Stimulated activated CD4-positive, alpha-beta T cell treated with anti-CD3 and anti-CD28 coated beads, Interleukin-12 subunit alpha, Interleukin-12 subunit beta, amount 100 ng/mL, for 48 hours (primary cell): ENCODE results near the gene MTG1.

Source experiments
- DNase-seq, 3 donors: peaks; one replicate each; pipeline ENCODE4 v3.0.0-alpha.2; 2020; ENCODE audit warnings: low read depth in 2 of 3, low spot score in 1 of 3

Gene MTG1, protein sequence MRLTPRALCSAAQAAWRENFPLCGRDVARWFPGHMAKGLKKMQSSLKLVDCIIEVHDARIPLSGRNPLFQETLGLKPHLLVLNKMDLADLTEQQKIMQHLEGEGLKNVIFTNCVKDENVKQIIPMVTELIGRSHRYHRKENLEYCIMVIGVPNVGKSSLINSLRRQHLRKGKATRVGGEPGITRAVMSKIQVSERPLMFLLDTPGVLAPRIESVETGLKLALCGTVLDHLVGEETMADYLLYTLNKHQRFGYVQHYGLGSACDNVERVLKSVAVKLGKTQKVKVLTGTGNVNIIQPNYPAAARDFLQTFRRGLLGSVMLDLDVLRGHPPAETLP

DNA sequence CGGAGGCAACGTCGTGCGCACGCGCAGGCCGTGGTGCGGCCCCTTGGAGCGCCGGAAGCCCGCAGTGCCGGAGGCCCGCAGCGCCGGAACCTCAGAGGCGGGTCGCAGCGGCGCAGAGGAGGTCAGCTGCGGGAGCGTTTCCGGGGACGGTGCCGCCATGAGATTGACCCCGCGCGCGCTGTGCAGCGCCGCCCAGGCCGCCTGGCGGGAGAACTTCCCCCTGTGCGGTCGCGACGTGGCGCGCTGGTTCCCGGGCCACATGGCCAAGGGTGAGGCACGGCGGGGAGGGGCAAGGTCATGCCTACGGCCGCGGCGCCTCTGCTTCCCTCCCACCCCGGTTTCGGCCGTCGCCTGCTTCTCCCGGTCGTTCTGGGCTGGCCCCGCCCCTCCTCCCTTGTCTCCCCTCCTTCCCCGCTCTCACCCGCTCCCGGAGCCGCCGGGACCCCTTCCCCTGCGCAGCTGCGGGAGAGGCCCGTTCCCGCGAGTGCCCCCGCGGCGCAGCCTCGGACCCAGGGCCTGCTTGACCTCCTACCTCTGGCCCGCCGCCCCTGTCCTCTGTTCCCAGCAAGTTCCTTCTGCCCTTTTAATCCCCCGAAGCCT is at the start of gene MTG1:
Gene MTG1 (plus strand): TSS at position 94 of the 600 bp plus-strand sequence. CDS start 64 bp downstream, at position 158.
- peak; percentile 88 to 95 (median 92) for DNase-seq

GRCh38 chr10:133344236-133344635 is 49.7 kb upstream of the MTG1 start:
- no peak for DNase-seq

- DNase-seq: no peak
These were observed 47.5 kb upstream of the MTG1 start for GRCh38 chr10:133346413-133346812.

DNA sequence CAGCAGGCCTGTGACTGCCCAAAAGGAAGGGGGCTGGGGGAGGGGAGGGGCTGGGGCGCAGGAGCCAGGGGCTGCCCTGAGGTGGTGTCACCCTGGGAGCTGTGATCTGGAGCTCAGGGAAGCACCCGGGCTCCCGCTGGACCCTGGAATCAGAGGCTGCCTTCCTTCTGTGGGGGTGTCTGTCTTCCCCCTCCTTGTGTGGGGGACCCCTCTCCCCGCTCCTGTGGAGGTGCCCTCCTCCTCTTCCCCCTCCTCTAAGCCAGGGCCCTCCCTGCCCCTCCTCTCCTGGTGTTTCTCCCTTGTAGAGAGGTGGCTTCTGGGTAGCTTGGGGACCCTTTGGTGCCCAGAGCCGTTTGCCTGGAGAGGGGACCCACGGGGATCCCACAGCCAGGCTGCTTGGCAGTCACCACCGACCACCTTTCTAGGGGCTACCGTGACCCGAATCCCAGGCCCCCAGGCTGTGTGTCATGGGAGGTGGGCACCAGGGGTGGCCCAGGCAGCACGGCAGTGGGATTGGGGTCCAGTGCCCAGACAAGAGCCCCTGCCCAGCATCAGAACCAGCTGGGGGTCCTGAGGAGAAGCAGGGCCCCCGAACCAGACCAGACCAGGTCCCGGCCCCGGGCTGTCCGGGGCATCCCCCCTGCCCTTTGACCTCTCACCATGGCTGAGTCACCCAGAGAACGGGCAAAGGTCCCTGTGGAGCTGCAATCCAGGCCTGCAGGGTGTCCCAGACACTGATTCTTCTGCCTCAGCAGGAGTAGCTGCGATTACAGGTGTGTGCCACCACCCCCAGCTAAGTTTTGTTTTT is 46.0 kb upstream of the MTG1 start:
- DNase-seq: no peak

- DNase-seq: no peak
These were observed 44.8 kb upstream of the MTG1 start for GRCh38 chr10:133349160-133349568.

- DNase-seq: no peak
These were observed 44.4 kb upstream of the MTG1 start for GRCh38 chr10:133349577-133350011.

GRCh38 chr10:133350283-133350949 is 43.5 kb upstream of the MTG1 start:
- no peak for DNase-seq

GRCh38 chr10:133350950-133351329 is 43.0 kb upstream of the MTG1 start:
- DNase-seq: no peak

DNA sequence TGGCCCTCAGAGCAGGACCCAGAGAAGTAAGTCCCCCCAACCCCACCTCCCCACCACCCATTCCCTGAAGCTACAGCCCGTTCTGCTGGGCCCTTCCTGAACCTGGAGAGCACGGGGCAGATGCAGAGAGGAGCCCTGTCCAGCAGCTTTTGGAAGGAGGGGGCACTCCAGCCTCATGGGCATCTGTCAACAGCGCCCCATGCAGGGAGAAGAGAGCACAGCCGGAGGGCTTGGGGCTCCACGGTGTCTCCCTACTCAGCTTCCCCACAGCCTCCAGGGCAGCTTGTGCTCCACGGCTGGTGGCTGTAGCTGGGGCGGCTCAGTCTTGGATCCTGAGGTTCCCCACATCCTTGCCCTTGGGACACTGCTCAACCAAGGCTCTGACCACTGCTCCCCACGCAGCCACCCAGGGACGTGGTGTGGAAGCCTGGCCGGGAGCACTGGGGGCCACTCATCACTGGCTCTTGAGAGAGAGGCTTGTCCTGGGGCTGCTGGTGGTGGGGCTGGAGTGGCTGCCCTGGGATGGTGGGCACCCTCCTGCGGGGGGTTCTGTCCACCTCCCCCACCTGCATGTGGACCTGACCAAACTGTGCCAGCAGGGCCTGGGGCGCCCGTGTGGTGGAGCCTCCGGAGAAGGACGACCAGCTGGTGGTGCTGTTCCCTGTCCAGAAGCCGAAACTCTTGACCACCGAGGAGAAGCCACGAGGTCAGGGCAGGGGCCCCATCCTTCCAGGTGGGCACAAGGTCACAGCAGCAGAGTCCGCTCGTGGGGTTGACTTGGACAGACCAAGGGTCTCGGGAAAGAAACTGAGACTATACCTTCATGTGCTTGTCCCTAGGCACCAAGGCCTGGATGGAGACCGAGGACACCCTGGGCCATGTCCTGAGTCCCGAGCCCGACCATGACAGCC is 42.3 kb upstream of the MTG1 start:
- DNase-seq: no peak

GRCh38 chr10:133353202-133353959 is 40.6 kb upstream of the MTG1 start:
- DNase-seq: no peak

DNA sequence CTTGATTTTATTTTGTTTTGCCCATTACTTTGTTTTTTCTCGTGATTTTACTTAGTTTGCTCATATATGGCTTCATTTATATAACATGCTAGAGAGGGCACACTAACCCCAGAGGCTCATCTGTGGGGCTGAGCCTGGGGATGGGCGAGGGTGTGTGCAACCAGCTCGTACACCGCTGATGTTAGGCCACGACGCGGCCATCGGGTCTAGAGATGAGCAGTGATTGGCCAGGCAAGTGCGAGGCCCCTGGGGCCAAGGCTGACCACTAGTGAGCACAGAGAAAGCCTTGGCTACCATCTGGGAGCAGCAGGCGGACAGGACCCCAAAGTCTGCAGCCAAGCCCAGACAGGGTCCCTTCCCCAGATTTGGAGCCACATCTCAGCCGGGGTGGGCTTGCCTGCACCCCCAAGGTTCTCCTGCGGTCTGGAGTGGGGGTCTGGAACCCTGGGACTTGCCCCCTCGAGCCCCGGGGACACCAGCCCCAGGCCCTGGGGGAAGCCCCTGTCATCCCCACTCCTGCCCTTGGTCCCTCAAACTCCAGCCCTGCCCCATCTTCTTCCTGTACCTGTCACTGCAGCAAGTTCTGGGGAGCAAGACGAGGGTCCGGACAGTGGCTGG is 39.9 kb upstream of the MTG1 start:
- DNase-seq: no peak

DNA sequence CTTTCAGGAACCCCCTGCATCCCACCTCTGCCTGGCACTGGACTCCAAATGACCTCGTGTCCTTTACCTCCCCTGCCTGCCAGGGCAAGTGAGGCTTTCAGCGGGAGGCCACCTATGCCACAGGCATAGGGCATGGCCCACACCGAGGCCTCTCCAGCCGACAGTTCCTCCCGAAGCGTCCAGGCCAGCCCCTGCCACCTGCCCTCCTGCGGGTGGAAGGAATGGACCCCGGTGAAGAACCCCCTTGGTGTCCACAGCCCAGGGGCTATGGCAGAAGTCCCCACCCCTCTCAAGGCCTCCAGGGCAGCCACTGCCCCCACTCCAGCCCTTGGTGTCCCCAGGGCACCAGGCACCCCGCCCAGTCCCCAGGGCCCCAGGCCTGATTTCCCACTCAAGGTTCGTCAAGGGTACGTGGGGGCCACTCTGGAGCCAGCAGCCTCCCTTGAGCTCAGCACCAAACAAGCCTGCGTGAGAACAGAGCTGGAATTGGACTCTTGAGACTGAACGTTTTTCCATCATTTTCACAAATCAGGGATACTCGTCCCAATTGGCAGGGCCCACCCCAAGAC is 39.2 kb upstream of the MTG1 start:
- DNase-seq: no peak

GRCh38 chr10:133355266-133355665 is 38.7 kb upstream of the MTG1 start:
- no peak for DNase-seq

- no peak for DNase-seq
These were observed 38.0 kb upstream of the MTG1 start for GRCh38 chr10:133355991-133356390.

- no peak for DNase-seq
These were observed 37.2 kb upstream of the MTG1 start for GRCh38 chr10:133356549-133357284.

- peak; percentile 57 to 68 (median 66) for DNase-seq
These were observed 36.4 kb upstream of the MTG1 start, which contains the start of gene FUOM for GRCh38 chr10:133357285-133358161. Gene FUOM, minus strand, starts transcription at chr10:133358019. Its CDS starts 12 bp downstream, at chr10:133358007.
